ENCODE results near the gene ZCCHC3. TPM values are rescaled to one million over a fixed set of nuclear protein-coding genes. Genes with fewer than 3 reads are reported as not detected.
A peak's percentile ranks its signal among the peaks of the same experiment; 100 is the strongest.

The ZCCHC3 gene
- polyA plus RNA-seq, 4 donors, result 47.1 to 54.6 (median 49.7) TPM

DNA sequence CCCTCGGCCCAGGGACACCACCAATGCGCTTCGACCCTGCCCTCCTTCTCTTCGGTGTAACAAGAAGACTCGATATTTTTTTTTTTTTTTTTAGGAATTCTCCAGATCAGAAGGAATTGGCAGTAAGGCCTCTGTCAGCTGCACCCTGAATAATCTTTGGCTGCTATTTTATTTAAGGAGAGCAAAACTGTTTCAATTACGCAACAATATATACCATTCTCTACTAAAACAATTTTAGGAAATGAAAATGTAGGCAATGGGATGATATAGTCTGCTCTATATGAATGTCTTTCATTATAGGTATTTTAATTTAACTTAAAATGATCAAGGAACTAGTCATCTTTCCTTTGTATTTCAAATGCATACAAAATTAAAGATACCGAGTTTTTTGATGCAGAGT, 13.3 kb downstream of the ZCCHC3 start:
- DNase-seq (ENCODE audit: low read depth in 4 of 4, low spot score in 3 of 4), result no peak

DNA sequence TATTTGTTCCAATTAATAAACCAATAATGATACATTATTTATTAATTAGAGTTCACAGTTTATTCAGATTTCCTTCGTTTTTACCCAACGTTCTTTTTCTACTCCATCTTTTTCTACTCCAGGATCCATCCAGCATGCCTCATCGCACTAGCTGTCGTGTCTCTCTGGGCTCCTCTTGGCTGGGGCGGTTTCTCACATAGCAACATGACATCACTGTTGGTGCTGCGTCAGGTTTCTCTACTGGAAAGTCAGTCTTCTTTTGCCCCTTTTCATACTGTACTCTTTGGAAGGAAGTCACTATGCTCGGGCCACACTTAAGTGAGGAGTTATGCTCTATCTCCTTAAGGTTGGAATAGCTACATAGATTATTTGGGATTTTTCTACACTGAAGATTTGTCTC, 14.2 kb downstream of the ZCCHC3 start:
- DNase-seq (ENCODE audit: low read depth in 4 of 4, low spot score in 3 of 4), result no peak

DNA sequence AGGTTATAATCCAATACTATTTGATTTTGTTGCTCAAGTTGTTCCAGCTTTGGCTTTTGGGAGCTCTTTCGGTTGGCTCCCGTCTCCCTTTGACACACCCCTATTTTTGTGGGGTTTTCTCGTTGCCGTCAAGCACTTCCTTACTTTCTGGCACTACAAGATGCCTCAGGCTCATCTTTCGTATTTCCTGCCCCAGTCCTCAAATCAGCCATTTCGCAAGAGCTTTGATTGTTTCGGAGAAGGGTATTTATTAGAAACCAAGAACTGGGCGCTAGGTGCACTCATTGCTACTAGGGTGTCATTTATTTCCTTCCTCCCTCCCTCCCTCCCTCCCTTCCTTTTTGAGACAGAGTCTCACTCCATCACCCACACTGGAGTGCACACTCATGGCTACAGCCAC, 14.7 kb downstream of the ZCCHC3 start:
- DNase-seq (ENCODE audit: low read depth in 4 of 4, low spot score in 3 of 4), result no peak

DNA sequence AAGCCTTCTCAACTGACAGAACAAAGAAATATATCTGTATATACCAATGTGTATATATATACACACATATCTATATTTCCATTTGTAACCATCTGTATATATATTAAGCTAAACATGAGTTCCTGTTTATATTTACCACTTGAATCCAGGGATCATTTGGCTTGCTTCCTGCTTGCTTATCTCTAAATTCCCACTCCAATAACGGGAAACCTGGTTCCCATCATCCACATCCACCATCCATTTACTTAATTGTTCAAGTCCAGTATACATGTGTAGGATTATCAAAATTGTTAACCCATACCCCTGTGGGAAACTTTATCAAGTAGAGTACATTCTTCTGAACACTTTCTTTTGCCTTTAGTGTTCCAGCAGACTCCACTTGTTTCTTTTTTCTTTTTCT, 15.5 kb downstream of the ZCCHC3 start:
- DNase-seq (ENCODE audit: low read depth in 4 of 4, low spot score in 3 of 4), result no peak

DNA sequence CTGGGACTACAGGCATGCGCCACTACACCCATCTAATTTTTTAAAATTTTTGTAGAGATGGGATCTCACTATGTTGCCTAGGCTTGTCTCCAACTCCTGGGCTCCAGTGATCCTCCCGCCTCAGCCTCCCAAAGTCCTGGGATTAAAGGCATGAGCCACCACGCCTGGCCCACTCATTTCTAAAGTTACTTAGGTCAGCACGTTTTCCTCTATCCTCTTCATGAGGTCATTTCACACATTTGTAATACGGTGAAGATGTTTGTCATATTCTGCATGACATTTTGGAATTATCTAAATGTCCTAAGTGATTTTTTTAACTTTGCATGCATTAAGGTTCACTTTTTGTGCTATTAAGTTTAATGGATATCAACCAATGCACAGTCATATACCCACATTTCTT, 16.0 kb downstream of the ZCCHC3 start:
- no peak for DNase-seq (ENCODE audit: low read depth in 4 of 4, low spot score in 3 of 4)

DNA sequence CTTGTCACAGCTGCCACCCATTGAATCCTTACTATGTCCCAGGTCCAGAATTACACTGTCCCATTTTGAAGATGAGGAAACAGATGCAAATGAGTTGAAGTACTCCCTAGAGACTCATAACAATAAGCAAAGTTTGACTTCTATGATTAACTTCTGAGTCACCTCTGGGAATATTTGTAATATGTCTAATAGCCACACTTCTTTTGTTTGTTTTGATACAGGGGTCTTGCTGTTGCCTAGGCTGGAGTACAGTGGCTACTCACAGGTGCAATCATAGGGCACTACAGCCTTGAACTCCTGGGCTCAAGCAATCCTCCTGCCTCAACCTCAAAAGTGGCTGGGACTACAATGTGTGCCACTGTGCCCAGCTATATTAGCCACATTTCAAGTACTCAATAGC, 16.6 kb downstream of the ZCCHC3 start:
- no peak for DNase-seq (ENCODE audit: low read depth in 4 of 4, low spot score in 3 of 4)

DNA sequence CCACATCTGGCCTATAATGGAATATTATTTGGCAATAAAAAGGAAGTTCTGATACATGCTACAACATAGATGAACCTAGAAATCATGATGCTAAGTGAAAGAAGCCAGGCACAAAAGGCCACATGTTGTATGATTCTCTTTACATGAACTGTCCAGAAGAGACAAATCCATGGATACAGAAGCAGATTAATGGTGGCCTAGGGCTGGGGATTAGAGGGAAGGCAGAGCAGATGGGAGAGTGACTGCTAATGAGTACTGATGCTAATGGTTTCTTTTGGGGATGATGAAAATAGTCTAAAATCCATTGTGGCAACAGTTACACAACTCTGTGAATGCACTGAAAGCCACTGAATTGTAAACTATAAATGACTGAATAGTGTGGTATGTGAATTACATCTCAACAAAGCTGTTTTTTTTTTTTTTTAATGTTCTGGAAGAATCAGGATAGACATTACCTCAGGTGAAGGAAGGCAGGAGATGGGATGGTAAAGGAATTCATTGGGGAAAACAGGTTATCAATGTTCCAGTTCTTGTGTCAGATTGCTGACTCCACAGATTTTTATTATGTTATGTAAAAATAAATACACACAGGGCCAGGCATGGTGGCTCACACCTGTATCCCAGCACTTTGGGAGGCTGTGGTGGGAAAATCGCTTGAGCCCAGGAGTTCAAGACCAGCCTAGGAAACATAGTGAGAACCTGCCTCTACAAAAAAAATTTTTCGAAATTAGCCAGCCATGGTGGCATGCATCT, 19.1 kb downstream of the ZCCHC3 start:
- DNase-seq (ENCODE audit: low read depth in 4 of 4, low spot score in 3 of 4), result no peak

DNA sequence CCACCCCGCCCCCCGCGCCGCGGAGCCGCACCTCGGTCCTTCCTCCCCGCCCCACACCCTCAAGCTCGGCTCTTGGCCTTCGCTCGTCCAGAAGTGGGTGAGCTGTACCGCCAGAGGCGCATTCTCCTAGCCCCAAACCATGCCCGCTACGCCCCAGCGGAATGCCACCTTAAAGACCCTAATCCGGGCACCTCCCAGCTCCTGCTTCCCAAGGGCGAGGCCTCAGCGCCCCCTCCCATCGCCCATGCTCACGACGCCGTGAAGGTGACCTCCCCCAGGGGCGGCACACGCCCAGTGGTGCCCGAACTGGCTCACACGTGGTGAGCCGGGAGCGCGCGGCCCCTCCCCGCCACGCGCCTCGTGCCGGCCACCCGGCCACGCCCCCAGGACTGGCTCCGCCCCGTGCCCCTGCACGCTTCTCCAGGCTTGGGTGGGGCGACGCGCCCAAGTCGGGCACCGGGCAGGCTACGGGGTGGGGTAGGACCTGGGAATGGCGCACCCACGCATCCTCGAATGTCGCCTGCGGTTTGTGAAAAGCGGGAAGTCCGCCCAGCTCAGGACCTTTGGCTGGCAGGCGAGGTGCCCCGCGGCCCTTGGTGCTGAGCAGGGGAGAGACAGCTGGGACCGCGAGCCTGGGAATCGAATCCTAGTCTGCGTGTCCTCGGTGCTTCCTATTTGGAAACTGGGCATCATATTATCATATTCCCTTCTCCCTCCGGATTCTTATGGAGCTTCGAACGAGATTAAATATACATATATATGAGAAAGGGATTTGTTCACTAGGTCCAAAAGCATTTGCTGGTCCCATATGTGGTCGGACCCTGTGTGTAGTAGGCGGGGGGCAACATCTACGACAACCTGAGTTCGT, 27.0 kb downstream of the ZCCHC3 start:
- DNase-seq (ENCODE audit: low read depth in 4 of 4, low spot score in 3 of 4), result peak in 2 of 4 donors; percentile 81

DNA sequence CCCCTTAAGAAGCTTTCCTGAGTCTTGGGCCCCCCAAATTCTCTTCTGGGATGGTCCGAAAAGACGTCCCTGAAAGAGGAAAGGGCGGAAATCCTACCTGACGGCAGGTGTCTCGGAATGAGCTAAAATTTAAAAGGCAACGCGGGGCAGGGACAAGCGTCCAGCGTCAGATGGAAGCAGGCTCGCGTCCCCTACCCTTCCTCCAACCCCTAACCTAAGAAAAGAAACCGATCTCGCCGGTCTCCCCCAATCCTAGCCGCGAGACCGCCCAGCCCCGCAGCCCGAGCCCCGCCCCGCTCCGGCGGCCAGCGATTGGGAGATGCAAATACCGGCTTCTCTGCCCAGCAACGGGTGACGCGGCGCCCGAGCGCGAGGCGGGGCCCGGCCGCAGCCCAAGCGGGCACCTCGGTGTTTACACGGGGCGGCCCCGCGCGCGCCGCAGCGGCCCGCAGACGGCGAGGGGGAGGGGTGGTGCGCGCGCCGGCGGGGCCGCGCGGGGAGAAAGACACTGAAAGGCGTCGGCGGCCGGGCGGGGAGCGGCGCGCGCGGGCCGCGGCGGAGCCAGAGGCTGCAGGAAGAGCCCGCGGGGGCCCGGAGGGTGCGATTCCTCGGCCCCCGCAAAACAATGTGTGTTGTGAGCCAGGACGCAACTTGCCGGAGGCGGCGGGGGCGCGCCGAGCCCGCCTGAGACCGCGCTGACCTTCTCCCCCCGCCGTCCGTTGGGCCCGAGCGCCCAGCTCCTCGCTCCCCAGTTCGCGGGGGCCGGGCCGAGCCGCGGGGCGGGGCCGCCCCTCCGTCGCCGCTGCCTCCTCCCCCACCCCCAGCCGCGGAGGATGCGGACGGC, 27.9 kb downstream of the ZCCHC3 start, which contains the start of gene SOX12:
Gene SOX12 (plus strand): TSS at position 508 of the 844 bp plus-strand sequence. CDS start 373 bp downstream, outside the sequence.
- peak in 3 of 4 donors; percentile 29 to 84 (median 84) for DNase-seq (ENCODE audit: low read depth in 4 of 4, low spot score in 3 of 4)

DNA sequence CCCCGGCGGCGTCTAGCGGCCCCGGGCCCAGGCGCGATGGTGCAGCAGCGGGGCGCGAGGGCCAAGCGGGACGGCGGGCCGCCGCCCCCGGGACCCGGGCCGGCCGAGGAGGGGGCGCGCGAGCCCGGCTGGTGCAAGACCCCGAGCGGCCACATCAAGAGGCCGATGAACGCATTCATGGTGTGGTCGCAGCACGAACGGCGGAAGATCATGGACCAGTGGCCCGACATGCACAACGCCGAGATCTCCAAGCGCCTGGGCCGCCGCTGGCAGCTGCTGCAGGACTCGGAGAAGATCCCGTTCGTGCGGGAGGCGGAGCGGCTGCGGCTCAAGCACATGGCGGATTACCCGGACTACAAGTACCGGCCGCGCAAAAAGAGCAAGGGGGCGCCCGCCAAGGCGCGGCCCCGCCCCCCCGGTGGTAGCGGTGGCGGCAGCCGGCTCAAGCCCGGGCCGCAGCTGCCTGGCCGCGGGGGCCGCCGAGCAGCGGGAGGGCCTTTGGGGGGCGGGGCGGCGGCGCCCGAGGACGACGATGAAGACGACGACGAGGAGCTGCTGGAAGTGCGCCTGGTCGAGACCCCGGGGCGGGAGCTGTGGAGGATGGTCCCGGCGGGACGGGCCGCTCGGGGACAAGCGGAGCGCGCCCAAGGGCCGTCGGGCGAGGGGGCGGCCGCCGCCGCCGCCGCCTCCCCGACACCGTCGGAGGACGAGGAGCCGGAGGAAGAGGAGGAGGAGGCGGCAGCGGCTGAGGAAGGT, 28.7 kb downstream of the ZCCHC3 start:
- DNase-seq (ENCODE audit: low read depth in 4 of 4, low spot score in 3 of 4), result peak in 2 of 4 donors; percentile 31 to 38

DNA sequence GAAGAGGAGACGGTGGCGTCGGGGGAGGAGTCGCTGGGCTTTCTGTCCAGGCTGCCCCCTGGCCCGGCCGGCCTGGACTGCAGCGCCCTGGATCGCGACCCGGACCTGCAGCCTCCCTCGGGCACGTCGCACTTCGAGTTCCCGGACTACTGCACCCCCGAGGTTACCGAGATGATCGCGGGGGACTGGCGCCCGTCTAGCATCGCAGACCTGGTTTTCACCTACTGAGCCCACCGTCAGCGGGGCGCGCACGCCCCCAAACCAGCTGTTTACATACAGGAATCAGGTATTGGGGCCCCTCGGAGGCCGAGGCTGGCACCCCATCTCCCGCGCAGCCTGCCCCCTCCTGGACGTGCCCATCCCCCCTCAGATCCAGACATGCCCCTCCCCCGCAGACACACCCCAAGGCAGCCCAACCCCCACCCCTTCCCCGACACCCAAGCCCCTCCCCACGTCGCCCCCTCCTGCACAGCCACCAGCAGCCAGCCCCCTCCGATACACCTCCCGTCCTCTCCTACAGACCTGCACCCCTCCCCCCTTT, 29.3 kb downstream of the ZCCHC3 start:
- no peak for DNase-seq (ENCODE audit: low read depth in 4 of 4, low spot score in 3 of 4)

DNA sequence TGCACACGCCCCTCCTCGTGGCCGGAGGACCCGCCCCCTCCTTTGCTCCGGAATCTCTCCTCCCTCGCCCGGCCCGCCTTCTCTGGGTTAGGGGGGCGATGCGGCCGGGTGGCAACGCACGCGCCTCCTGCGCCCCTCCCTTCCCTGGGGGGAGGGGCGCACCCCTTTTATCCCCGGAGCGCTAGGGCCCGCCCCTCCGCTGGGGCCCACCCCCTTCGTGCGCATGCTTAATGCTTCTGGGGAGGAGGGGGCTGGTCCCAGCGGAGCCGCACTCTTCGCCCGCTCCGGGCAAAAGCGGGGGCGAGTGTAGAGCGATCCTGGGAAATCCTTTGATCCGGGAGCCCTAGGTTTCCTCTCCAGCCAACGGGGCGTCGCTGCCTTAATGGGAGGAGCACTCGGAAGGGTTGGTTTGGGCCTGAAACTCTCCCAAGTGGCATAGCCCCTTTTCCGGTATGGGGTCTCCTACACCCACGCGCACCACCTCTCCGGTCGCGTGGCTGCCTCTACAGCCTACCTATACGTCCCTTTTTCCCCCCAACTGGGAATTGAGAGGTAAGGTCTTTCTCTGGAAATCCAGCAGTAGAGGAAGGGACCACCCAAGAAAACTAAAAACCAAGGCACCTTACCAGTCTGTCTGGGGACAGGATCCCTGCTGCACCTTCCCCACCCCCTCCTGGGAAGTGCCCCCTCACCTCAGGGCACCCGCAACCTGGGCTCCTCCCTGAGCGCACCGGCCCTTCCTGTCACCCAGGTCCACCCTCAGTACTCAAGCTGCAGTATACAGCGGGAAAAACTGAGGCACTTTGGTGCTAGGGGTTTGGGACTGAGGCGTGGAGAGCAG, 30.0 kb downstream of the ZCCHC3 start:
- DNase-seq (ENCODE audit: low read depth in 4 of 4, low spot score in 3 of 4), result peak in 3 of 4 donors; percentile 85 to 91 (median 85)

DNA sequence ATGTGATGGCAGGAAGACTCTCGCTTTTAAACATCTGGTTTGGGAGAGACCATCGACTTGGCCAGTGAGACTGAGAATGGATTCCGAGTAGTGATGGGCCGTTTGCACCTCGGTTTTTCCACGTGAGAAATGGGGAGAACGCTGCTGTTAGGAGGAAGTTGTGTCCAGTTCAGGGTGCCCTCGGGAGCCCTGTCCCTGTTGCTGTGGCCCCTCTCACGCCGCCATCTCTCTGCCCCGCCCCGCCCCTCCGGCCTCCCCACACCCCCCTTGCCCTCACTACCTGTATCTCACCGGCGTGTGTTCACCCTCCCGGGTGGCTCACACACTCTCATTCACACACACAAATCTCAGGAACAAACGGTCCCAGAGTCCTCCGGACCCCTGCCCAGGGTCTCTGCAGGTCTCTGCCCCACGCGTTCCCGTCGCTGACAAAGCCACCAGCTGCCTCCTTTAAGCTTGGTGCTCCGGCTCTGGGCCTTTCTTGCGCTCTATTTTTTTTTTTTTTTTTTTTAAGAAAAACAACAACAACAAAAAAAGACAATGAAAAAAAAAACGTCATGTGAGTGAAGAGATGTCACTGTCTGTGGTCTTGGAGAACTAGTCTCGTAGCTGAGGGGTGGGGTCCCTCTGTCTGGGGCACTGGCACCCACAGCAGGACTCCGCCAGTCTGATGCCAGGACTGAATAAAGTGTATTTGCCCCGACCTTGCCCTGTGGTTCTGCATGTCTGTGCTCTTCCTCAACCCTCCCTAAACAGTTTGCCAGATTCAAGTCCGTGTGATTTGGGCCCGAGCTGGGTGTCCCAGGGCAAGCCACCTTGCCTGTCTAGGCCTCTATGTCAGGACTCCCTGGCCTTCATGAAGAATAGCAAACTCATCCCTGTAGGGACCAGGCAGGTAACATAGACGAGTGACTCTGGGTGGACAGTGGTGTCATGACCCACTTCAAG, 30.9 kb downstream of the ZCCHC3 start:
- DNase-seq (ENCODE audit: low read depth in 4 of 4, low spot score in 3 of 4), result no peak

DNA sequence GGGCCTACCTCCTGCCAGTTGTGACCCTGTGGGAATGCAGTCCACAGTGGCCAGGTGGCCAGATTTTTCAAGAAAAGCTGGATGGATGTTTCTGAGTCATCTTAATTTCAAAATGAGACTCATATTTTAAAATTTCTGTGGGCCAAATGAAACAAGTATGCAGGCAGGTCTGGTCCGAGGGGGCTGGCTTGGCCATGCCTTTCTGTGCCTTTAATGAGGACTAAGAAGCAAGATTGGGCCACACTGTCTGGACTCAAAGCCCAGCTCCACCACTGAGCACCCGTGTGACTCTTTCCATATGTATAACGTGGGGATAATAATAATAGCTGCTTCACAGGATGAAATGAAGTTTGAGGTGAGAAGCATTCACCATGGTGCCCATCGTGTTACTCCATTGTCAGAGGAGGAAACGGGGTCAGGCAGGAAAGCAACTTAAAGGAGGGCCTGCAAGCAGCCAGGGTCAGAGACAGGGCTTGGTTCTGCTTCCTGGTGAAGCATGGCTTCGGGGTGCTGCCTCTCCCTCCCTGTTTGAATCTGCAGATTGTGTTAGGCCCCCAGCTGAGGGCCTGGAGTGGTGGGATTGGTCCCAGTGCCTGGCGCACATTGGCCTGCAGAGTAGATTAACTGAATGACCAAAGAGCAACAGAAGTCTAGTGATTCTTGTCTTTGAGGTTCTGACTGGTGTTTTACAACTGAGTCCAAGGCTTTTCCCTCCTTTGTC, 31.8 kb downstream of the ZCCHC3 start:
- DNase-seq (ENCODE audit: low read depth in 4 of 4, low spot score in 3 of 4), result no peak

DNA sequence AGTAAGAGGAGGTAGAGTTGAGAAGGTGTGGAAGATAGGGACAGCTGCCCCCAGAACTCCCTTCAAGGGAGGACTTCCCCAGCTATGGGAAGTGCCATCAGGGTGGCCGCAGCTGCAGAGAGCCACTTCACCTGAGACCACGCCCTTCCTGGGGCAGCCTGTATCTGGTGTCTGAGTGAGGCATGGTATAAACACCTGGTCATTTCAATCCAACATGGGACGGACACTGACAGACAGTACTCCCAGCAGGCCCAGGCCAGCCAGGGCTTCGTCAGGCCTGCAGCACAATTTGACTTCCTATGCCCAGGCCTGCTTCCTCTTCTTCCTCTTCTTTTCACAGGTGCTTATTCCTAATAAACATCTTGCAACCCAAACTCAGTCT, 32.5 kb downstream of the ZCCHC3 start:
- DNase-seq (ENCODE audit: low read depth in 4 of 4, low spot score in 3 of 4), result no peak

DNA sequence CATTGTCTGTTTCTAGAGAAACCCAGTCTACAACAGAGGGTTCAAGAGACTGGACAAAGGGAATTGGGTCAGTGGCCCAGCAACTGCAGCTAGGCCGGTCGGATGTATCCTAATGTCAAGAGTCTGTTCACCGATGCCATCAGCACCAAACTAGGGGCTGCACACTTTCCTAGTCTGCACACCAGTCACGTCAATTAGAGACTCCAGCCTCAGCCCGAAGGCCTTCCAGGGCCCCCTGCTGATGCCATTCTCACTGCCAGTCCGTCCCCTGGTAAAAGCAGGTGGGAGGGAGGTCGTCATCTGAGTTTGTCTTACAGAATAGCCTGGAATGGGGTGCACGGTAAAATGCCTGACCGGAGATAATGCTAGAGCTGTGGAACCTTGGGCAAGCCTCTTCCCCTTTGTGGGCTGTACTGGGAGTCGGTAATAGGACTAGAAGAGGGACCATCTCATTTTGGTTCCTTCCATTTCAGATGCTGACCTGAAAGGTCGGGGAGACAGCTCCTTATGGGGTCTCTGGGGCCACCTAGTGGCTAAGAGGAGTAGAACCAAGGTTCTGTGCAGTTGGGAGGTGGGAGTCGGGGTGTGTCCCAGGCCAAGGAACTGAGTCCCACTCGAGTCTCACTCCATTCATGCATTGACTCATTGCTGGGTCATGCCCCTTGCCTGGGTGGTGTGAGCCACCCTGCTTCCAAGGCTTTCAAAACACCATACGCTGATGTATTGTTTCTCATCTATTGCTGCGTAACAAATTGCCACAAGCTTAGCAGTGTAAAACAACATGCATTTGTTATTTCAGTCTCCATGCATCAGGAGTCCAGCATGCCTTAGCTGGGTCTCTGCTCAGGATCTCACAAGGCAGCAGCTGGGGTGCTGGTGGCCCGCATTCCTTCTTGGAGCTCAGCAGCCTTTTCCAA, 33.1 kb downstream of the ZCCHC3 start:
- peak in 2 of 4 donors; percentile 51 to 55 for DNase-seq (ENCODE audit: low read depth in 4 of 4, low spot score in 3 of 4)

Data from left renal pelvis (tissue), 4 donors.